Caco-2 (cell line): ENCODE results near the gene NF2. TPM values are rescaled to one million over a fixed set of nuclear protein-coding genes. Genes with fewer than 3 reads are reported as not detected.

Source experiments
- BruUV-seq: library from RNA; stranded (reverse); fragments of 400-500 nt; replicated peaks from 2 replicates; lab custom pipeline; 2021; lab: Mats Ljungman, UMichigan
- CTCF ChIA-PET: fragments of 300-600 bp; sonication (Branson Sonifier 250); formaldehyde crosslinking; loops from one replicate; lab custom pipeline; 2022; ENCODE audit warnings: antibody characterized with exemption; lab: Charles Lee
- POLR2A ChIA-PET: fragments of 300-600 bp; sonication (Branson Sonifier 250); formaldehyde crosslinking; loops from one replicate; lab custom pipeline; 2022; ENCODE audit warnings: antibody characterized with exemption; lab: Charles Lee
- DNase-seq, 2 experiments: peaks; one replicate each; pipeline versions ENCODE4 v3.0.0 to v3.0.0-alpha.2; 2020 to 2022
- H3K27me3 ChIP-seq: replicated peaks from 2 replicates; pipeline ENCODE4 v1.6.0; 2011; ENCODE audit warnings: low read length; ENCODE audit not compliant: control insufficient read depth, insufficient read depth
- H3K36me3 ChIP-seq: 2 replicates; pipeline ENCODE4 v1.5.1; 2011; ENCODE audit warnings: low read length; ENCODE audit not compliant: control insufficient read depth, insufficient read depth
- H3K4me1 ChIP-seq: fragments of 250-450 bp; sonication (Bioruptor Pico); 2 replicates; pipeline ENCODE4 v1.5.1; 2020; ENCODE audit warnings: mild to moderate bottlenecking
- H3K4me3 ChIP-seq: 2 replicates; pipeline ENCODE4 v1.5.1; 2011; ENCODE audit warnings: low read depth, mild to moderate bottlenecking, control low read depth, low read length
- H3K9me3 ChIP-seq: fragments of 250-450 bp; sonication (Bioruptor Pico); 2 replicates; pipeline ENCODE4 v1.5.1; 2020; ENCODE audit warnings: mild to moderate bottlenecking, moderate library complexity
- H3K27ac Mint-ChIP-seq: one replicate; pipeline ENCODE4 v1.8.0; 2022; ENCODE audit warnings: mixed read lengths; ENCODE audit not compliant: unreplicated experiment
- H3K27me3 Mint-ChIP-seq: one replicate; pipeline ENCODE4 v1.8.0; 2022; ENCODE audit warnings: mixed read lengths; ENCODE audit not compliant: insufficient read depth, unreplicated experiment
- H3K36me3 Mint-ChIP-seq: one replicate; pipeline ENCODE4 v1.8.0; 2022; ENCODE audit warnings: mild to moderate bottlenecking, mixed read lengths; ENCODE audit not compliant: insufficient read depth, unreplicated experiment
- H3K4me1 Mint-ChIP-seq: one replicate; pipeline ENCODE4 v1.8.0; 2022; ENCODE audit warnings: low read depth, mixed read lengths; ENCODE audit not compliant: unreplicated experiment
- H3K4me3 Mint-ChIP-seq: one replicate; pipeline ENCODE4 v1.8.0; 2022; ENCODE audit warnings: mild to moderate bottlenecking, moderate library complexity, mixed read lengths; ENCODE audit not compliant: unreplicated experiment
- H3K9me3 Mint-ChIP-seq: one replicate; pipeline ENCODE4 v1.8.0; 2022; ENCODE audit warnings: mixed read lengths; ENCODE audit not compliant: unreplicated experiment
- intact Hi-C: fragments of 100-400 bp; cut with micrococcal nuclease; formaldehyde crosslinking; loops from one replicate; pipeline ENCODE4 v1.10.0; 2022; ENCODE audit not compliant: unreplicated experiment
- total RNA-seq: library from RNA; stranded (reverse); gene quantifications from 2 replicates; pipeline ENCODE4 v1.2.3, GENCODE V29; 2022
- TF ChIP-seq, protein P1 (sequence below), 2 experiments: fragments of 200-600 bp in 1 of 2; IDR thresholded peaks; 1 replicate in 1 of 2; 2 replicates in 1 of 2; pipeline versions ENCODE4 v1.5.1 to v1.8.0; 2011 to 2022; ENCODE audit warnings: antibody characterized with exemption in 1 of 2, control low read depth in 1 of 2, inconsistent platforms in 1 of 2, low read depth in 1 of 2, low read length in 1 of 2, mild to moderate bottlenecking in 1 of 2, moderate library complexity in 1 of 2; ENCODE audit not compliant: insufficient read depth in 1 of 2, severe bottlenecking in 1 of 2, unreplicated experiment in 1 of 2

Gene NF2
- total RNA-seq, 1 experiment from 2014 or later = 53.2 TPM

DNA sequence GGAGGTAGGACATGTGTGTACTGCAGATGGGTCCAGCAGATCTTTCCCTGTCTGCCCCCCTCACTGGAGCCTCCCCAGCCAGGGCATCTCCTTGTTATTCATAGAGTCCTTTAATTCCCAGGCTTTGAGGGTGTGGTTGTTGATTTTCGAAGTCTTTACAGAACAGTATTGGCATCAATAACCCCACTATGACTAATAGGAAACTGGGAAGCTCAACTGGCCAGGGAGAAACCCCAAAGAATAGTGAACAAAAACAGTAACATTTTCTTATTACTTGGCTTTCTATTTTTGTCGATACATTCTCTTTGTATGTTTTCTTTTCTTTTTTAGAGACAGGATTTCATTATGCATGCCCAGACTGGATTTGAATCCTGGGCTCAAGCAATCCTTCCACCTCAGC lies 57.9 kb downstream of the NF2 start:
- TF ChIP-seq, protein P1, sequence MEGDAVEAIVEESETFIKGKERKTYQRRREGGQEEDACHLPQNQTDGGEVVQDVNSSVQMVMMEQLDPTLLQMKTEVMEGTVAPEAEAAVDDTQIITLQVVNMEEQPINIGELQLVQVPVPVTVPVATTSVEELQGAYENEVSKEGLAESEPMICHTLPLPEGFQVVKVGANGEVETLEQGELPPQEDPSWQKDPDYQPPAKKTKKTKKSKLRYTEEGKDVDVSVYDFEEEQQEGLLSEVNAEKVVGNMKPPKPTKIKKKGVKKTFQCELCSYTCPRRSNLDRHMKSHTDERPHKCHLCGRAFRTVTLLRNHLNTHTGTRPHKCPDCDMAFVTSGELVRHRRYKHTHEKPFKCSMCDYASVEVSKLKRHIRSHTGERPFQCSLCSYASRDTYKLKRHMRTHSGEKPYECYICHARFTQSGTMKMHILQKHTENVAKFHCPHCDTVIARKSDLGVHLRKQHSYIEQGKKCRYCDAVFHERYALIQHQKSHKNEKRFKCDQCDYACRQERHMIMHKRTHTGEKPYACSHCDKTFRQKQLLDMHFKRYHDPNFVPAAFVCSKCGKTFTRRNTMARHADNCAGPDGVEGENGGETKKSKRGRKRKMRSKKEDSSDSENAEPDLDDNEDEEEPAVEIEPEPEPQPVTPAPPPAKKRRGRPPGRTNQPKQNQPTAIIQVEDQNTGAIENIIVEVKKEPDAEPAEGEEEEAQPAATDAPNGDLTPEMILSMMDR (IDR thresholded peaks at IDR 0.05; ENCODE audit: insufficient read depth in 1 of 2, low read depth in 1 of 2, low read length in 1 of 2, severe bottlenecking in 1 of 2, unreplicated experiment in 1 of 2) = no peak
- Mint-ChIP-seq H3K9me3 (no peaks in the 10 kb centered on the region), H3K4me3 (no peak overlapping the region), H3K4me1 (no peaks in the 10 kb centered on the region), H3K36me3 (peaks cover 16% of the 10 kb centered on the region), H3K27ac (no peak overlapping the region), H3K27me3 (no peaks in the 10 kb centered on the region)
- Histone ChIP-seq H3K4me3 (no peak overlapping the region), H3K9me3 (no peaks in the 10 kb centered on the region), H3K4me1 (no peaks in the 10 kb centered on the region), H3K27me3 (no peaks in the 10 kb centered on the region), H3K36me3 (no peaks in the 10 kb centered on the region; the same call in 1 of the 2 replicates)
- DNase-seq = no peak
- CTCF ChIA-PET = no interaction called here
- BruUV-seq = no TSS peak
- intact Hi-C loops = no loop called here
- POLR2A ChIA-PET = no interaction called here

DNA sequence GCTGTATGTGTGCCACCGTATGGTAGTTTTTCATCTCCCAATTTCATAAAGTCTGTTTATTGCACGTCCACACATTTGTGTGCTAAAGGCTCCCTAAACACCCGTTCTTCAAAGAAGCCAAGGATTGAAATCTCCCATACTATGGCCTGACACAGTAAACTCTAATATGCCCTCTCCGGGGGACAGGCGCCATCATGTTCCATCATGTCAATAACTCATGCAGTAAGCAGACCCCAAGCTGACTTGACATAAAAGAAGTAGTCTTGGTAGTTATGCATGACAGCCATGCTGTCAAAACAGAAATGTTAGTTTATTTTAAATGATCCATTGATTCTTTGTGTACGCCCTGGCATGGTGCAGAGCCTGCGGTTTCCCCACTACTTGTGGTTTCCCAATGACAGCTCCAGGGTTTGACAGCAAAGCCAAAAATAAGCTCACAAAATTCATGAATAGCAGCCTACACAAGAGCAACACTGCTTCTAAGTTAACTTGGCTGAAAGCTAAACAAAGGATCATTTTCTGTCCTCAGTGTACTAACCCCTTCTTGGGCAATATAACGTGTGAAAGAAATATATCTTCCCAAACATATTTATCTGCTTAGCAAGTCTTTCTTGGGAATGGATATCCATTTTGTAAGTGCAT lies 59.9 kb downstream of the NF2 start:
- Mint-ChIP-seq H3K4me1 (no peaks in the 10 kb centered on the region), H3K36me3 (peaks cover 10% of the 10 kb centered on the region), H3K27me3 (no peaks in the 10 kb centered on the region), H3K4me3 (no peak overlapping the region), H3K27ac (no peak overlapping the region), H3K9me3 (no peaks in the 10 kb centered on the region)
- H3K36me3 ChIP-seq = no peaks in the 10 kb centered on the region; the same call in 1 of the 2 replicates
- ChIA-PET POLR2A (no interaction called here), CTCF (no interaction called here)
- intact Hi-C loops = no loop called here
- no peaks in the 10 kb centered on the region for H3K27me3 ChIP-seq
- no peaks in the 10 kb centered on the region for H3K4me1 ChIP-seq
- no peaks in the 10 kb centered on the region for H3K9me3 ChIP-seq
- BruUV-seq = no TSS peak
- DNase-seq = no peak
- TF ChIP-seq, protein P1 (IDR thresholded peaks at IDR 0.05; ENCODE audit: insufficient read depth in 1 of 2, low read depth in 1 of 2, low read length in 1 of 2, severe bottlenecking in 1 of 2, unreplicated experiment in 1 of 2) = no peak
- H3K4me3 ChIP-seq = no peak overlapping the region

DNA sequence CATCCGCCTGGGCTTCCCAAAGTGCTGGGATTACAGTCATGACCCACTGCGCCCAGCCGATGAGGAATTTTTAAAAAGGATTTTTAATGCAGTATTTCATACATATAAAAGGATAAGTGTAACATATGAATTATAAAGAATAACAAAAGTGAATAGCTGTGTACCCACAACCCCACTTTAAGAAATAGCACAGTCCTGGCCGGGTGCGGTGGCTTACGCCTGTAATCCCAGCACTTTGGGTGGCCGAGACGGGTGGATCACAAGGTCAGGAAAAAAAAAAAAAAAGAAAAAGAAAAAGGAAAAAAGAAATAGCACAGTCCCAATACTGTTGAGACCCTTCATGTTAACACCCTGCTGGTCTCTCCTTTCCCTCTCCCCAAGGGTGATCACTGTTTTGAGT lies 62.1 kb downstream of the NF2 start:
- Histone ChIP-seq H3K4me1 (no peaks in the 10 kb centered on the region), H3K4me3 (no peak overlapping the region), H3K9me3 (no peaks in the 10 kb centered on the region), H3K36me3 (no peaks in the 10 kb centered on the region; the same call in 1 of the 2 replicates), H3K27me3 (no peaks in the 10 kb centered on the region)
- Mint-ChIP-seq H3K9me3 (no peaks in the 10 kb centered on the region), H3K36me3 (peaks cover 10% of the 10 kb centered on the region), H3K27ac (no peak overlapping the region), H3K4me3 (no peak overlapping the region), H3K4me1 (no peaks in the 10 kb centered on the region), H3K27me3 (no peaks in the 10 kb centered on the region)
- no peak for DNase-seq
- TF ChIP-seq, protein P1 (IDR thresholded peaks at IDR 0.05; ENCODE audit: insufficient read depth in 1 of 2, low read depth in 1 of 2, low read length in 1 of 2, severe bottlenecking in 1 of 2, unreplicated experiment in 1 of 2) = no peak
- BruUV-seq = no TSS peak
- ChIA-PET CTCF (no interaction called here), POLR2A (no interaction called here)
- intact Hi-C loops = no loop called here
